ENCODE measurements around the gene UCK2.
A peak's percentile ranks its signal among the peaks of the same experiment; 100 is the strongest.

The UCK2 gene

DNA sequence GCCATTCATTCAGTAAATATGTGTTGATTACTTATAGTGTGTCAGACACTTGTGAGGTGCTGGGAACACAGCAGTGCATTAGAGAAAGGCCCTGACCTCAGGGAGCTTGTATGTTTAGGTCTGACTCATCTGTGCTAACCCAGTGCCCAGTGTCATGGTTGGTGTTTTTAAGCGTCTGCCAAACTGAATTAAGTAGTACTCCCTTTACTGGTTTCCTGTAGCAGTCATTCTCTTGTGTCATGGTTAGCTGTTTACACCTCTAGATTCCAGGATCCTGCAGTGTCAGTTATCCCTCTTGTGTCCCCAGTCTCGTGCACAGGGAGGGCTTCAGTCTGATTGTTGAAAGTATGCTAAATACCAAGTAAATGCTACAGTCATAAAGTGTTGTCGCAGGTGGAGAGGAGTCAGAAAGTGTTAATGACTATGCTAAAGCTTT, 14.2 kb downstream of the UCK2 start:
- no peak overlapping the region for H3K4me3 ChIP-seq (ENCODE audit: control insufficient read depth in 1 of 7, extremely low read depth in 1 of 7, insufficient read depth in 4 of 7, low read depth in 2 of 7, low read length in 6 of 7)
- H3K9me3 ChIP-seq (ENCODE audit: control extremely low read depth in 1 of 5, control insufficient read depth in 4 of 5, insufficient read depth in 2 of 5, low read depth in 1 of 5, low read length in 4 of 5) = no peaks in the 10 kb centered on the region
- ChIA-PET POLR2A (interaction anchor here (0.6 kb wide), 1 partner anchor 44 kb away, joined by 3 read pairs; no protein-coding TSS in a partner anchor), CTCF (interaction anchor here (0.6 to 1.8 kb wide), 3 partner anchors 9 to 30 kb away, joined by 3 to 7 read pairs (median 5); no protein-coding TSS in a partner anchor)
- no peaks in the 10 kb centered on the region for H3K27me3 ChIP-seq (replicated peaks in 2 of 5; ENCODE audit: control insufficient read depth in 4 of 5, insufficient read depth in 5 of 5, low read length in 4 of 5)
- 90% methylated on average over 2 of the region's 3 CpGs for WGBS (ENCODE audit: insufficient coverage)
- peaks cover 7 to 60% (median 33%) of the 10 kb centered on the region in 4 experiments for H3K4me1 ChIP-seq (ENCODE audit: control extremely low read depth in 1 of 4, control insufficient read depth in 4 of 4, insufficient read depth in 4 of 4, low read length in 3 of 4)
- peaks cover 0 to 7% (median 2%) of the 10 kb centered on the region in 4 experiments for H3K36me3 ChIP-seq (ENCODE audit: control insufficient read depth in 4 of 4, insufficient read depth in 4 of 4, low read length in 3 of 4)
- peak in 1 of 3 donors; percentile 38 for DNase-seq
- no peak overlapping the region for H3K27ac ChIP-seq (ENCODE audit: insufficient read depth in 1 of 2, low read depth in 1 of 2, low read length in 2 of 2, poor library complexity in 1 of 2, severe bottlenecking in 2 of 2)

DNA sequence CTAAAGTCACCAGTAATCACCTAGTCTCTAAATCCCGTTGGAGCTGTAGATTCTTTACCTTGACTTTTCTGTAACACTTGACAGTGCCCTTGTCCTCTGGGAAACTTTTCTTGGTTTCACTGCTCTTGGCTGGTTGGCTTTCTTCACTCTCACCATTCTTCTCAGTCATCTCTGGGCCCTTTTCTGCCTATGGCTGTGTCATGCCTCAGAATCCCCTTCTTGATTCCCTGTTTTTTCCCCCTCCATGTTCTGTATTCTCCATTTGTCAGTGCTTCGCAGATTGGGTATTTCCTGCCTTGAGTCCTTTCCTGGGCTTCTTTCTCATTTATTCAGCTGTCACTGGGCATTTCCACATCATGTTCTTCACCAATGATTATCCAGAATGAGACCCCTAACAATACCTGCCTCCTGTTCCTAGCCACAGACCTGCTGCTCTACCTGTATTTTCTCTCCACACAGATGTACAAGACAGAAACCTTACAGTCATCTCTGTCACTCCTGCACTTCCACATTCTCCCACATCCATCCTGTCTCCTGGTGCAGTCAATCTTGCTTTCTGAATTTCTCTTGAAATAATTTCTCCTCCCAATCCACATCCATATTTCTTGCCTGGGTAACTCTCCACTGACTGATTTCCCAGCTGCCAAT, 14.7 kb downstream of the UCK2 start:
- Histone ChIP-seq H3K27ac (ENCODE audit: insufficient read depth in 1 of 2, low read depth in 1 of 2, low read length in 2 of 2, poor library complexity in 1 of 2, severe bottlenecking in 2 of 2) (no peak overlapping the region), H3K4me1 (ENCODE audit: control extremely low read depth in 1 of 4, control insufficient read depth in 4 of 4, insufficient read depth in 4 of 4, low read length in 3 of 4) (peaks cover 4 to 56% (median 28%) of the 10 kb centered on the region in 4 experiments), H3K27me3 (replicated peaks in 2 of 5; ENCODE audit: control insufficient read depth in 4 of 5, insufficient read depth in 5 of 5, low read length in 4 of 5) (no peaks in the 10 kb centered on the region), H3K9me3 (ENCODE audit: control extremely low read depth in 1 of 5, control insufficient read depth in 4 of 5, insufficient read depth in 2 of 5, low read depth in 1 of 5, low read length in 4 of 5) (no peaks in the 10 kb centered on the region), H3K36me3 (ENCODE audit: control insufficient read depth in 4 of 4, insufficient read depth in 4 of 4, low read length in 3 of 4) (peaks cover 0 to 7% (median 2%) of the 10 kb centered on the region in 4 experiments), H3K4me3 (ENCODE audit: control insufficient read depth in 1 of 7, extremely low read depth in 1 of 7, insufficient read depth in 4 of 7, low read depth in 2 of 7, low read length in 6 of 7) (peak overlapping the region in 1 of 7 experiments; percentile 52)
- 83% methylated on average over 2 of the region's 2 CpGs for WGBS (ENCODE audit: insufficient coverage)
- ChIA-PET POLR2A (no interaction called here), CTCF (interaction anchor here (0.6 to 1.8 kb wide), 4 partner anchors 9 to 30 kb away, joined by 3 to 7 read pairs (median 4); no protein-coding TSS in a partner anchor)
- no peak for DNase-seq

DNA sequence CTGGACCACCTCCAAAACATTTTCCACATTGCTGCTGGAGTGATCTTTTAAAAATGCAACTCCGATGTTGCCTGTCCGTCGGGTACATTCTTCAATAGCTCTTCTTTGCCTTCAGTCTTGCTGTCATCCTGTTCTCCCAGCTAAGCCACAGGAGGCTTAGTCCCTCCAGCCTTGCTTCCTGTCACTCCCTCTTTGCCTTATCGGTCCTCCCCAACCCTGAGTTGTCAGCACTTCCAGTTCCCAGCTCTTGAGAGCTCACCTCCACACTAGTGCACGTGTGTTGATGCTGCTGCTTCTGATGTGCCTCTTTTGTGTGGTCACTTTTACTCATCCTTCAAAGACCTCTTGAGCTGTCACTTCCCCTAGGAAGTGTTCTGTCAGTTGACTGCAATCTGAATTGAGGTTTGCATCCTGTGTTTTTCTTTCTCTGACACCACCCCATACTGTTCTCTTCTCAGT, 15.3 kb downstream of the UCK2 start:
- no peak overlapping the region for H3K27ac ChIP-seq (ENCODE audit: insufficient read depth in 1 of 2, low read depth in 1 of 2, low read length in 2 of 2, poor library complexity in 1 of 2, severe bottlenecking in 2 of 2)
- H3K4me1 ChIP-seq (ENCODE audit: control extremely low read depth in 1 of 4, control insufficient read depth in 4 of 4, insufficient read depth in 4 of 4, low read length in 3 of 4) = peaks cover 4 to 53% (median 27%) of the 10 kb centered on the region in 4 experiments
- WGBS (ENCODE audit: insufficient coverage) = 36% methylated on average over 5 of the region's 5 CpGs
- ChIA-PET POLR2A (no interaction called here), CTCF (interaction anchor here (0.8 to 1.8 kb wide), 4 partner anchors 11 to 29 kb away, joined by 3 to 7 read pairs (median 4); no protein-coding TSS in a partner anchor)
- H3K9me3 ChIP-seq (ENCODE audit: control extremely low read depth in 1 of 5, control insufficient read depth in 4 of 5, insufficient read depth in 2 of 5, low read depth in 1 of 5, low read length in 4 of 5) = no peaks in the 10 kb centered on the region
- peaks cover 0 to 5% (median 0%) of the 10 kb centered on the region in 4 experiments for H3K36me3 ChIP-seq (ENCODE audit: control insufficient read depth in 4 of 4, insufficient read depth in 4 of 4, low read length in 3 of 4)
- peak in 2 of 3 donors; percentile 36 to 51 for DNase-seq
- H3K27me3 ChIP-seq (replicated peaks in 2 of 5; ENCODE audit: control insufficient read depth in 4 of 5, insufficient read depth in 5 of 5, low read length in 4 of 5) = no peaks in the 10 kb centered on the region
- peak overlapping the region in 1 of 7 experiments; percentile 52 for H3K4me3 ChIP-seq (ENCODE audit: control insufficient read depth in 1 of 7, extremely low read depth in 1 of 7, insufficient read depth in 4 of 7, low read depth in 2 of 7, low read length in 6 of 7)

DNA sequence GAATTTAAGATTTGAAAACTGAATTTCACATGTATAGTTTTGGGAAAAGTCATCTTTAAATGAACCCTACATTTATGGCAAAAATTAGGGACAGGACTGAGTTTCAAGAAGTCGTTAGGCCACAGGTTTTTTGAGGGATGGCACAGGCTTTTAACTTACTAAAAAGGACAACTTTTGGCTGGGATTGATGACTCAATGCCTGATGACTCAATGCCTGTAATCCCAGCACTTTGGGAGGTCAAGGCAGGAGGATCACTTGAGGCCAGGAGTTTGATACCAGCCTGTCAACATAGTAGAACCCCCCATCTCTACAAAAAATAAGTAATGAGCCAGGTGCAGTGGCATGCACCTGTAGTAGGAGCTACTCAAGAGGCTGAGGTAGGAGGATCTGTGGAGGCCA, 15.9 kb downstream of the UCK2 start:
- Histone ChIP-seq H3K27me3 (replicated peaks in 2 of 5; ENCODE audit: control insufficient read depth in 4 of 5, insufficient read depth in 5 of 5, low read length in 4 of 5) (no peaks in the 10 kb centered on the region), H3K4me3 (ENCODE audit: control insufficient read depth in 1 of 7, extremely low read depth in 1 of 7, insufficient read depth in 4 of 7, low read depth in 2 of 7, low read length in 6 of 7) (no peak overlapping the region), H3K27ac (ENCODE audit: insufficient read depth in 1 of 2, low read depth in 1 of 2, low read length in 2 of 2, poor library complexity in 1 of 2, severe bottlenecking in 2 of 2) (no peak overlapping the region), H3K4me1 (ENCODE audit: control extremely low read depth in 1 of 4, control insufficient read depth in 4 of 4, insufficient read depth in 4 of 4, low read length in 3 of 4) (peaks cover 4 to 47% (median 26%) of the 10 kb centered on the region in 4 experiments), H3K36me3 (ENCODE audit: control insufficient read depth in 4 of 4, insufficient read depth in 4 of 4, low read length in 3 of 4) (peaks cover 0 to 3% (median 0%) of the 10 kb centered on the region in 4 experiments), H3K9me3 (ENCODE audit: control extremely low read depth in 1 of 5, control insufficient read depth in 4 of 5, insufficient read depth in 2 of 5, low read depth in 1 of 5, low read length in 4 of 5) (no peaks in the 10 kb centered on the region)
- CTCF ChIA-PET = interaction anchor here (0.8 to 1.4 kb wide), 4 partner anchors 9 to 20 kb away, joined by 3 read pairs; no protein-coding TSS in a partner anchor
- peak in 1 of 3 donors; percentile 13 for DNase-seq
- POLR2A ChIA-PET = no interaction called here
- WGBS (ENCODE audit: insufficient coverage) = 86% methylated on average over 1 of the region's 1 CpG

DNA sequence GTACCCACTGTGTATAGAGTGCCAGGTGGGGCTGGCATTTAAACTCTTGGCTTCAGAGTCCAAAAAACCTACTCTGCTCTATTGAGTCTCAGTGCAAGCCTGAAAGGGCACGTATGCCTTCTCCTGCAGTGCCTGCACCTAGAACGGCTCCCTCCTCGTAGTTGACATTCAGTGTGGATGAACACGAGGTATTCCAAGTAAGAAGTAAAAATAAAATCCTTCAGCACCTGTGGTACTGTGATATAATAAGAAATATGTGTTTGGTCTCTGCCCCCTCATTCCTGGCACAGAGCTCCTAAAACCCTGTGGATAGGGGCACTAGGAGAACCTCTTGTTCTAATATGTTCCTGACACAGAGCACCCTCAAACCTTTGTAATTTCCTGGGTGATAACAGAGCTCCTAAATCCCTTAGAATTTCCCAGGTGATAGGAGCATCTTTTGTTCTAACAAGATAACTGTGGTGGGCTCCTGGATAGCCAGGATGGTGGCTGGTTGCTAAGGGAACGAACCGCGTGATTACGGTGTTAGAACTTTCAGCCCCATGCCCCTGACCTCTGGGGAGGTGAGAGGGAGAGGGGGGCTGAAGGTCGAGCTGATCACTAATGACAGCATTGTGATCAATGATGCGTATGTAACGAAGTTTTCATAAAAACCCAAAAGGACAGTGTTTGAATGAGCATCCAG, 16.8 kb downstream of the UCK2 start:
- Histone ChIP-seq H3K4me1 (ENCODE audit: control extremely low read depth in 1 of 4, control insufficient read depth in 4 of 4, insufficient read depth in 4 of 4, low read length in 3 of 4) (peaks cover 4 to 49% (median 26%) of the 10 kb centered on the region in 4 experiments), H3K27ac (ENCODE audit: insufficient read depth in 1 of 2, low read depth in 1 of 2, low read length in 2 of 2, poor library complexity in 1 of 2, severe bottlenecking in 2 of 2) (no peak overlapping the region), H3K27me3 (replicated peaks in 2 of 5; ENCODE audit: control insufficient read depth in 4 of 5, insufficient read depth in 5 of 5, low read length in 4 of 5) (no peaks in the 10 kb centered on the region), H3K9me3 (ENCODE audit: control extremely low read depth in 1 of 5, control insufficient read depth in 4 of 5, insufficient read depth in 2 of 5, low read depth in 1 of 5, low read length in 4 of 5) (no peaks in the 10 kb centered on the region), H3K4me3 (ENCODE audit: control insufficient read depth in 1 of 7, extremely low read depth in 1 of 7, insufficient read depth in 4 of 7, low read depth in 2 of 7, low read length in 6 of 7) (no peak overlapping the region), H3K36me3 (ENCODE audit: control insufficient read depth in 4 of 4, insufficient read depth in 4 of 4, low read length in 3 of 4) (peaks cover 0 to 3% (median 0%) of the 10 kb centered on the region in 4 experiments)
- CTCF ChIA-PET = interaction anchor here (1.0 to 1.9 kb wide), 4 partner anchors 8 to 178 kb away, joined by 3 to 6 read pairs (median 3); no protein-coding TSS in a partner anchor
- no peak for DNase-seq
- WGBS (ENCODE audit: insufficient coverage) = 84% methylated on average over 8 of the region's 11 CpGs
- POLR2A ChIA-PET = no interaction called here

DNA sequence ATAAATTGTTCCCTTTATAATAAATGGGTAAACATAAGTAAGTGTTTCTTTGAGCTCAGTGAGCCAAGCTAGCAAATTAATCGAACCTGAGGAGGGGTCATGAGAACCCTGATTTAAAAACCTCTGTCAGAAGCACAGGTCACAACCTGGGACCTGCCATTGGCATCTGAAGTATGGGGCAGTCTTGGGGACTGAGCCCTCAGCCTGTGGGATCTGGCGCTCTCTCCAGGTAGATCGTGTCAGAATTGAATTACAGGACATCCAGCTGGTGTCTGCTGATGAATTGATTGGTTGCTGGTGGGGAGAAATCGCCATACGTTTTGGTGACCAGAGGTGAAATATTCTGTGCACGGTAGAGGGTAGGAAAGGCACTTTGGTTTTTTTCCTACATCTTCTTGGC, 17.5 kb downstream of the UCK2 start:
- Histone ChIP-seq H3K27me3 (replicated peaks in 2 of 5; ENCODE audit: control insufficient read depth in 4 of 5, insufficient read depth in 5 of 5, low read length in 4 of 5) (no peaks in the 10 kb centered on the region), H3K4me3 (ENCODE audit: control insufficient read depth in 1 of 7, extremely low read depth in 1 of 7, insufficient read depth in 4 of 7, low read depth in 2 of 7, low read length in 6 of 7) (no peak overlapping the region), H3K9me3 (ENCODE audit: control extremely low read depth in 1 of 5, control insufficient read depth in 4 of 5, insufficient read depth in 2 of 5, low read depth in 1 of 5, low read length in 4 of 5) (no peaks in the 10 kb centered on the region), H3K4me1 (ENCODE audit: control extremely low read depth in 1 of 4, control insufficient read depth in 4 of 4, insufficient read depth in 4 of 4, low read length in 3 of 4) (peaks cover 9 to 52% (median 28%) of the 10 kb centered on the region in 4 experiments), H3K27ac (ENCODE audit: insufficient read depth in 1 of 2, low read depth in 1 of 2, low read length in 2 of 2, poor library complexity in 1 of 2, severe bottlenecking in 2 of 2) (no peak overlapping the region), H3K36me3 (ENCODE audit: control insufficient read depth in 4 of 4, insufficient read depth in 4 of 4, low read length in 3 of 4) (peaks cover 0 to 3% (median 0%) of the 10 kb centered on the region in 4 experiments)
- POLR2A ChIA-PET = no interaction called here
- WGBS (ENCODE audit: insufficient coverage) = 93% methylated on average over 3 of the region's 6 CpGs
- CTCF ChIA-PET = interaction anchor here (1.0 to 1.9 kb wide), 3 partner anchors 16 to 178 kb away, joined by 3 to 6 read pairs (median 4); no protein-coding TSS in a partner anchor
- DNase-seq = no peak

All from common myeloid progenitor, CD34-positive (primary cell).